GM21529 (cell line): ENCODE results near the gene FOS.
"Not testable (repeated sequence)": the region's sequence is repeated elsewhere in the genome, so short reads cannot be mapped to it uniquely, and the experiment has no call there.

Source experiments
- ATAC-seq: cut with Tn5 transposase; IDR thresholded peaks from one replicate; pipeline ENCODE4 v1.9.1; 2021; ENCODE audit not compliant: unreplicated experiment

FOS gene

GRCh38 chr14:75275598-75275997 is 3.0 kb upstream of the FOS start:
- ATAC-seq = no peak

DNA sequence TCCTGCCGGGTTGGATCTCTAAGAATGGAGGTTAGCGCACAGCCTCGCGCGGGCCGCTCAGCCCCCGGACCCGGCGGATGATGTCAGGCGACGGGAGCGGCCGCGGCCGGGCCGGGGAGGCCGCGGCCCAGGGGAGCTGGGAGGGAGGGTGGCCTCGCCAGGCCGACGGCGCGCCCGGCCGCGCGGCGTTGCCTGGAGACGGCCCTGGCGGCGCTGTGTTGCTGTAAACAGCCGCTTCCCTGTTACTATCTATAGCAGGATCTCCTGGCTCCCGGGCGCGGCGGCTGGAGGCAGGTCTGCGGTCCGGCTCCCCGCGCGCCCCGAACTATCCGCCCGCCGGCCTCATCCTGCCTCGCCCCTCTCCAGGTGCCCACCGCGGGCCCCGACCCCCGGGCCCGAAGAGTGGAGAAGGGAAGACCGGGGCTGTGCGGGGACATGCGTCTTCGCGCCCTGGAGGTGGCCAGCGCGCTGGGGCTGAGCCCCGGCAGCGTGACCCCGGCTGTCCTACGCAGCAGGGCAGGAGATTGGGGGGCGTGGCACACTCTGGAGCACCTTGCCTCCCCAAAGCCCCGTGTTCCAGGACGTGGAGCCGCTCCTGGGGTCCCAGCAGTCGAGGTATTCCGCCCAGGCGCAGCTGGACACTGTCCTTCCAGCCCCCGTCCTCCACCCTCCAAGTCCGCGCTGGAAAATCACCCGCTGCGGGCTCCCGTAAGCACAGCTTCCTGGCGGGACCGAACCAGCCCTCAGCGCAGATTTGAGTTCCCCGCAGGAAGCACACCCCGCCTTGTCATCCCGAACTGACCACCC is 1.4 kb upstream of the FOS start:
- ATAC-seq = peak; percentile 31

DNA sequence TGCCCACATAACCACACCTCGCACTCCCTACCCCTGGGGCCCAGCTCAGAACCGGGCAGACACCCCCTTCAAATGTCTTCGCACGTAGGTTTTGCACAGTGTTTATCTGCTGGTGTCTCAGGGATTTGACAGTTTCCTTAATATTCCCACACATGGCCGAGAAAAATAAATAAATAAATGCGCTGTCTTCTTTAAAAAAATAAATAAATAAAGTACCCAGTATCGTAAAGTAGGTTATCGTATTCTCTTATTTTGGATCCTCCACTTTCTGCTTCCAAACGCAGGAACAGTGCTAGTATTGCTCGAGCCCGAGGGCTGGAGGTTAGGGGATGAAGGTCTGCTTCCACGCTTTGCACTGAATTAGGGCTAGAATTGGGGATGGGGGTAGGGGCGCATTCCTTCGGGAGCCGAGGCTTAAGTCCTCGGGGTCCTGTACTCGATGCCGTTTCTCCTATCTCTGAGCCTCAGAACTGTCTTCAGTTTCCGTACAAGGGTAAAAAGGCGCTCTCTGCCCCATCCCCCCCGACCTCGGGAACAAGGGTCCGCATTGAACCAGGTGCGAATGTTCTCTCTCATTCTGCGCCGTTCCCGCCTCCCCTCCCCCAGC is 710 bp upstream of the FOS start:
- ATAC-seq = no peak

DNA sequence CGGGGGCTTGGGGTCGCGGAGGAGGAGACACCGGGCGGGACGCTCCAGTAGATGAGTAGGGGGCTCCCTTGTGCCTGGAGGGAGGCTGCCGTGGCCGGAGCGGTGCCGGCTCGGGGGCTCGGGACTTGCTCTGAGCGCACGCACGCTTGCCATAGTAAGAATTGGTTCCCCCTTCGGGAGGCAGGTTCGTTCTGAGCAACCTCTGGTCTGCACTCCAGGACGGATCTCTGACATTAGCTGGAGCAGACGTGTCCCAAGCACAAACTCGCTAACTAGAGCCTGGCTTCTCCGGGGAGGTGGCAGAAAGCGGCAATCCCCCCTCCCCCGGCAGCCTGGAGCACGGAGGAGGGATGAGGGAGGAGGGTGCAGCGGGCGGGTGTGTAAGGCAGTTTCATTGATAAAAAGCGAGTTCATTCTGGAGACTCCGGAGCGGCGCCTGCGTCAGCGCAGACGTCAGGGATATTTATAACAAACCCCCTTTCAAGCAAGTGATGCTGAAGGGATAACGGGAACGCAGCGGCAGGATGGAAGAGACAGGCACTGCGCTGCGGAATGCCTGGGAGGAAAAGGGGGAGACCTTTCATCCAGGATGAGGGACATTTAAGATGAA is 630 bp downstream of the FOS start:
- ATAC-seq = no peak

DNA sequence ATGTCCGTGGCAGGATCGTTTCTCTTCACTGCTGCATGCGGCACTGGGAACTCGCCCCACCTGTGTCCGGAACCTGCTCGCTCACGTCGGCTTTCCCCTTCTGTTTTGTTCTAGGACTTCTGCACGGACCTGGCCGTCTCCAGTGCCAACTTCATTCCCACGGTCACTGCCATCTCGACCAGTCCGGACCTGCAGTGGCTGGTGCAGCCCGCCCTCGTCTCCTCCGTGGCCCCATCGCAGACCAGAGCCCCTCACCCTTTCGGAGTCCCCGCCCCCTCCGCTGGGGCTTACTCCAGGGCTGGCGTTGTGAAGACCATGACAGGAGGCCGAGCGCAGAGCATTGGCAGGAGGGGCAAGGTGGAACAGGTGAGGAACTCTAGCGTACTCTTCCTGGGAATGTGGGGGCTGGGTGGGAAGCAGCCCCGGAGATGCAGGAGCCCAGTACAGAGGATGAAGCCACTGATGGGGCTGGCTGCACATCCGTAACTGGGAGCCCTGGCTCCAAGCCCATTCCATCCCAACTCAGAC is 1.2 kb downstream of the FOS start:
- no peak for ATAC-seq

GRCh38 chr14:75280291-75280830 is 1.7 kb downstream of the FOS start:
- ATAC-seq = no peak

GRCh38 chr14:75280831-75281653 is 2.4 kb downstream of the FOS start:
- ATAC-seq = no peak

DNA sequence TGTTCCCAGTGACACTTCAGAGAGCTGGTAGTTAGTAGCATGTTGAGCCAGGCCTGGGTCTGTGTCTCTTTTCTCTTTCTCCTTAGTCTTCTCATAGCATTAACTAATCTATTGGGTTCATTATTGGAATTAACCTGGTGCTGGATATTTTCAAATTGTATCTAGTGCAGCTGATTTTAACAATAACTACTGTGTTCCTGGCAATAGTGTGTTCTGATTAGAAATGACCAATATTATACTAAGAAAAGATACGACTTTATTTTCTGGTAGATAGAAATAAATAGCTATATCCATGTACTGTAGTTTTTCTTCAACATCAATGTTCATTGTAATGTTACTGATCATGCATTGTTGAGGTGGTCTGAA is 3.0 kb downstream of the FOS start:
- ATAC-seq = no peak

GRCh38 chr14:75282170-75282554 is 3.5 kb downstream of the FOS start:
- ATAC-seq = no peak

DNA sequence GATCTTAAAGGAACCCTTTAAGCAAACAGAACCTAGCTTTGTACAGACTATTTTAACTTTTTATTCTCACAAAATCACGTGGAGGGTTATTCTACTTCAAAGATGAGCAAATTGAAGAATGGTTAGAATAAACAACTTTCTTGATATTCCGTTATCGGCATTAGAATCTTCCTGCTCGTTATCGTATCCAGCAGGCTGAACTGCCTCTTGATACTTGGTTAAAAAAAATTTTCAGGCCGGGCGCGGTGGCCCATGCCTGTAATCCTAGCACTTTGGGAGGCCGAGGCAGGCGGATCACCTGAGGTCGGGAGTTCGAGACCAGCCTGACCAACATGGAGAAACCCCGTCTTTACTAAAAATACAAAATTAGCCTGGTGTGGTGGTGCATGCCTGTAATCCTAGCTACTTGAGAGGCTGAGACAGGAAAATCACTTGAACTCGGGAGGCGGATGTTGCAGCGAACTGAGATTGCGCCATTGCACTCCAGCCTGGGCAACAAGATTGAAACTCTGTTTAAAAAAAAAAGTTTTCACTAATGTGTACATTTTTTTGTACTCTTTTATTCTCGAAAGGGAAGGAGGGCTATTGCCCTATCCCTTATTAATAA is 4.0 kb downstream of the FOS start:
- not testable (repeated sequence) for ATAC-seq

DNA sequence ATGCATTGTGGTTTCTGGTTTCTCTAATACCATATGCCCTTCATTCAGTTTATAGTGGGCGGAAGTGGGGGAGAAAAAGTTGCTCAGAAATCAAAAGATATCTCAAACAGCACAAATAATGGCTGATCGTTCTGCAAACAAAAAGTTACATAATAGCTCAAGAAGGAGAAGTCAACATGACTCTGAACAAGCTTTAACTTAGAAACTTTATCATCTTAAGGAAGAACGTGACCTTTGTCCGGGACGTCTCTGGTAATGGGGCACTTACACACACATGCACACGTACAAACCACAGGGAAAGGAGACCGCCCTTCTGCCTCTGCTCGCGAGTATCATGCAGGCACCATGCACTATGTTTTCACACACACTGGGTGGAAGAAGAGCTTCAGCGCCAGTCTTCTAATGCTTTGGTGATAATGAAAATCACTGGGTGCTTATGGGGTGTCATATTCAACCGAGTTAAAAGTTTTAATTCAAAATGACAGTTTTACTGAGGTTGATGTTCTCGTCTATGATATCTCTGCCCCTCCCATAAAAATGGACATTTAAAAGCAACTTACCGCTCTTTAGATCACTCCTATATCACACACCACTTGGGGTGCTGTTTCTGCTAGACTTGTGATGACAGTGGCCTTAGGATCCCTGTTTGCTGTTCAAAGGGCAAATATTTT is 4.7 kb downstream of the FOS start:
- ATAC-seq = no peak

DNA sequence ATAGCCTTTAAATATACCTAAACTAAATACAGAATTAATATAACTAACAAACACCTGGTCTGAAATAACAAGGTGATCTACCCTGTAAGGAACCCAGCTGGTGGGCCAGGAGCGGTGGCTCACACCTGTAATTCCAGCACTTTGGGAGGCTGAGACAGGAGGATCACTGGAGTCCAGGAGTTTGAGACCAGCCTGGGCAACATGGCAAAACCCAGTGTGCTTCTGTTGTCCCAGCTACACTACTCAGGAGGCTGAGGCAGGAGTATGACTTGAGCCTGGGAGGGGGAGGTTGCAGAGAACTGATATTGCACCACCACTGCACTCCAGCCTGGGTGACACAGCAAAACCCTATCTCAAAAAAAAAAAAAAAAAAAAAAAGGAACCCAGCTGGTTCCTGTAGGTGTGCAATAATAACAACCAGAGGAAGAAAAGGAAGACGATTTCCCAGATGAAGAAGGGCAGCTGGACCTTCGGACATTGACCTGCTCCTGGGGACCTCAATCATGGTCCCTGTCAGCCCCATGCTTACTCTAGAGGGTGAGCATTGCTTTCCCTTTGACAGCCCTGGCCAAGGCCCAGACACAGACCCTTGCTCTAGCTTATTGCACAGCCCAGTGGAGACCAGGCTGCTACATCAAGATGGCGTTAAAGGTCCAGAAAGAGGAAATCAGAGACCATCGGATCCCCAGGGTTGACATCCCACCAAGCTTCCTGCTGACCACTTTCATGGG is 5.4 kb downstream of the FOS start:
- ATAC-seq = no peak

GRCh38 chr14:75285331-75285730 is 6.7 kb downstream of the FOS start:
- no peak for ATAC-seq

- ATAC-seq = no peak
These were observed 7.7 kb downstream of the FOS start for GRCh38 chr14:75286313-75286712.

DNA sequence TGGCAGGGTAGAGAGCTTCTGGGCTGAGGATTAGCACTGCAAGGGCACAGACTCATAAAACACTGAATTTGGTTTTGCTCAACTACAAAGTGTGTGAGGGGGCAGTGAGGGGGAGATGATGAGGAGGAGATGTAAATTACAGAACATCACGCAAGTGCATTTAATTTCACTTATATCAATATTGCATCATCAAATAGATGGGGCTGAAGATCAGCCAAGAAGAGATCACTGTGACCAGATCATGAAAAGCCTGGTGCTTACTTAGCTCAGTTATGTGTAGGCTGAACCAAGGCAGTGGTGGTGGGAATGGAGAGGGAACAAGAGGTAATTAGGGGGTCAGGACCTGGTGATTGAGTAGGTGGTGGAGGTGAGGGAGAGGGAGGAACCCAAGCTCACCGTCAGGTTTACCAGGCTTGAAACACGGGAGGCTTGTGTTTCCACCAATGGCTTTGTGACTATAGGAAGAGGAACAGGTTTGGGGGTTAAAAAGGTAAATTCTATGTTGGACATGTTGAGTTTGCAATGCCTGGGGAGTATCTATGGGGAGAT is 11.3 kb downstream of the FOS start:
- ATAC-seq = no peak

DNA sequence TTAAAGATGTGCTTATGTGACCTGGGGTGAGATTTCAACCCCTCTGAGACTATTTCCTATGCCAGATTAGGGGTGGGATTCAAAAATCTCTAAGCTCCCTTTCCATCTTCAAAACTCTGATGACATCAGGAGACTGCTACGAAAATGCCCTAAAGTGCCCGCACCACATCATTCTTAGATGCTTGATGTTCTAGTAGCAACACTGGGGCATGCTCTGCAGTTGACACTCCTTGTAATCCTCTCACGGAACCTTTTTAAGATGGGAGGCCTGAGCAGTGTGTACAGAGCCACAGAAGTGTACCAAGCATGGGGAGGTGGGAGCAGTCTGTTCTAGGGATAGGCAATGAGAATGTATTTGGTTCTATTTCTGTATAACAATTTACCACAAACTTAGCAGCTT is 12.2 kb downstream of the FOS start:
- ATAC-seq = no peak

- no peak for ATAC-seq
These were observed 12.7 kb downstream of the FOS start for GRCh38 chr14:75291331-75291730.

GRCh38 chr14:75292101-75292563 is 13.5 kb downstream of the FOS start:
- ATAC-seq = no peak

GRCh38 chr14:75292886-75293285 is 14.3 kb downstream of the FOS start:
- no peak for ATAC-seq
